ENCODE results near the gene AHRR. TPM values are rescaled to one million over a fixed set of nuclear protein-coding genes. Genes with fewer than 3 reads are reported as not detected.

Gene AHRR
- total and polyA plus RNA-seq, 2 experiments from 2014 or later = 1.8 to 2.4 TPM

GRCh38 chr5:476102-476813 is 154.7 kb downstream of the AHRR start:
- Histone ChIP-seq H2AFZ (no peak overlapping the region), H3K79me2 (peaks cover 15% of the 10 kb centered on the region), H3K9me2 (replicated peaks; ENCODE audit: insufficient read depth) (no peaks in the 10 kb centered on the region), H3K4me2 (no peak overlapping the region), H4K20me1 (ENCODE audit: insufficient read depth, poor library complexity, severe bottlenecking) (peaks cover 5% of the 10 kb centered on the region), H3K4me3 (no peak overlapping the region), H3K36me3 (replicated peaks; ENCODE audit: insufficient read depth, low read depth) (no peaks in the 10 kb centered on the region), H3K27ac (no peak overlapping the region), H3K4me1 (ENCODE audit: insufficient read depth) (peaks cover 20% of the 10 kb centered on the region), H3K9me3 (ENCODE audit: low read depth) (no peaks in the 10 kb centered on the region), H3K27me3 (peaks cover 3% of the 10 kb centered on the region)
- no peak for DNase-seq (ENCODE audit: low spot score)
- TF ChIP-seq CTCF (IDR thresholded peaks at IDR 0.05; ENCODE audit: poor library complexity) = no peak
- TF ChIP-seq EZH2 (IDR thresholded peaks at IDR 0.05; ENCODE audit: borderline replicate concordance) = no peak
- no peak for TF ChIP-seq EZH2phosphoT487 (IDR thresholded peaks at IDR 0.05; ENCODE audit: low read depth, severe bottlenecking, unreplicated experiment)
- 86% methylated on average over 48 of the region's 51 CpGs for WGBS (ENCODE audit: low lambda C conversion rate, missing lambda C conversion rate)

GRCh38 chr5:476814-477175 is 155.3 kb downstream of the AHRR start:
- TF ChIP-seq CTCF (IDR thresholded peaks at IDR 0.05; ENCODE audit: poor library complexity) (no peak), EZH2phosphoT487 (IDR thresholded peaks at IDR 0.05; ENCODE audit: low read depth, severe bottlenecking, unreplicated experiment) (no peak), EZH2 (IDR thresholded peaks at IDR 0.05; ENCODE audit: borderline replicate concordance) (no peak)
- WGBS (ENCODE audit: low lambda C conversion rate, missing lambda C conversion rate) = 92% methylated on average over 7 of the region's 9 CpGs
- DNase-seq (ENCODE audit: low spot score) = no peak
- peaks cover 17% of the 10 kb centered on the region for H3K4me1 ChIP-seq (ENCODE audit: insufficient read depth)
- peaks cover 9% of the 10 kb centered on the region for H3K79me2 ChIP-seq
- no peak overlapping the region for H3K4me2 ChIP-seq
- peaks cover 5% of the 10 kb centered on the region for H4K20me1 ChIP-seq (ENCODE audit: insufficient read depth, poor library complexity, severe bottlenecking)
- H3K27me3 ChIP-seq = peaks cover 3% of the 10 kb centered on the region
- no peak overlapping the region for H2AFZ ChIP-seq
- H3K36me3 ChIP-seq (replicated peaks; ENCODE audit: insufficient read depth, low read depth) = no peaks in the 10 kb centered on the region
- H3K4me3 ChIP-seq = no peak overlapping the region
- H3K27ac ChIP-seq = no peak overlapping the region
- H3K9me3 ChIP-seq (ENCODE audit: low read depth) = no peaks in the 10 kb centered on the region
- no peaks in the 10 kb centered on the region for H3K9me2 ChIP-seq (replicated peaks; ENCODE audit: insufficient read depth)

- no peak overlapping the region for H3K4me3 ChIP-seq
- H3K4me1 ChIP-seq (ENCODE audit: insufficient read depth) = peaks cover 13% of the 10 kb centered on the region
- peaks cover 5% of the 10 kb centered on the region for H3K79me2 ChIP-seq
- no peaks in the 10 kb centered on the region for H3K9me3 ChIP-seq (ENCODE audit: low read depth)
- no peaks in the 10 kb centered on the region for H3K9me2 ChIP-seq (replicated peaks; ENCODE audit: insufficient read depth)
- WGBS (ENCODE audit: low lambda C conversion rate, missing lambda C conversion rate) = 85% methylated on average over 19 of the region's 19 CpGs
- no peaks in the 10 kb centered on the region for H3K36me3 ChIP-seq (replicated peaks; ENCODE audit: insufficient read depth, low read depth)
- no peak overlapping the region for H3K4me2 ChIP-seq
- peaks cover 3% of the 10 kb centered on the region for H3K27me3 ChIP-seq
- no peak overlapping the region for H2AFZ ChIP-seq
- TF ChIP-seq EZH2 (IDR thresholded peaks at IDR 0.05; ENCODE audit: borderline replicate concordance) (no peak), CTCF (IDR thresholded peaks at IDR 0.05; ENCODE audit: poor library complexity) (no peak), EZH2phosphoT487 (IDR thresholded peaks at IDR 0.05; ENCODE audit: low read depth, severe bottlenecking, unreplicated experiment) (no peak)
- no peak for DNase-seq (ENCODE audit: low spot score)
- H4K20me1 ChIP-seq (ENCODE audit: insufficient read depth, poor library complexity, severe bottlenecking) = peaks cover 5% of the 10 kb centered on the region
- H3K27ac ChIP-seq = no peak overlapping the region
Measured at GRCh38 chr5:477247-477646, 155.7 kb downstream of the AHRR start.
